H9 (cell line): ENCODE results near the gene POR. TPM values are rescaled to one million over a fixed set of nuclear protein-coding genes. Genes with fewer than 3 reads are reported as not detected.
"Not testable (repeated sequence)": the region's sequence is repeated elsewhere in the genome, so short reads cannot be mapped to it uniquely, and the experiment has no call there.

Source experiments
- DNase-seq: peaks from one replicate; pipeline ENCODE4 v3.0.0-alpha.2; 2017
- H2AFZ ChIP-seq: one replicate; pipeline ENCODE4 v1.6.1; 2013; ENCODE audit warnings: mild to moderate bottlenecking, low read length, control low read depth, moderate library complexity
- H2AK5ac ChIP-seq: 2 replicates; pipeline ENCODE4 v1.6.1; 2013; ENCODE audit warnings: low read length, control low read depth, mixed read lengths; ENCODE audit not compliant: insufficient read length
- H2BK120ac ChIP-seq: one replicate; pipeline ENCODE4 v1.6.1; 2013; ENCODE audit warnings: low read depth, mild to moderate bottlenecking, low read length, control low read depth, inconsistent platforms; ENCODE audit not compliant: poor library complexity, severe bottlenecking
- H2BK12ac ChIP-seq: 2 replicates; pipeline ENCODE4 v1.6.1; 2013; ENCODE audit warnings: low read length, control low read depth, mixed read lengths, low read depth; ENCODE audit not compliant: insufficient read length
- H2BK15ac ChIP-seq: 2 replicates; pipeline ENCODE4 v1.6.1; 2013; ENCODE audit warnings: low read depth, low read length, control low read depth
- H2BK20ac ChIP-seq: one replicate; pipeline ENCODE4 v1.6.1; 2013; ENCODE audit warnings: low read depth, mild to moderate bottlenecking, low read length, control low read depth, inconsistent platforms; ENCODE audit not compliant: poor library complexity, severe bottlenecking
- H2BK5ac ChIP-seq: 2 replicates; pipeline ENCODE4 v1.6.1; 2013; ENCODE audit warnings: low read length, control low read depth, mixed read lengths; ENCODE audit not compliant: insufficient read length
- H3K14ac ChIP-seq: 2 replicates; pipeline ENCODE4 v1.6.1; 2013; ENCODE audit warnings: low read length, control low read depth; ENCODE audit not compliant: insufficient read depth
- H3K18ac ChIP-seq: 2 replicates; pipeline ENCODE4 v1.6.1; 2013; ENCODE audit warnings: low read depth, mild to moderate bottlenecking, mixed read lengths, low read length, control low read depth; ENCODE audit not compliant: insufficient read length
- H3K23ac ChIP-seq: 2 replicates; pipeline ENCODE4 v1.6.1; 2013; ENCODE audit warnings: low read length, control low read depth, mixed read lengths, low read depth; ENCODE audit not compliant: insufficient read length
- H3K23me2 ChIP-seq: 2 replicates; pipeline ENCODE4 v1.6.1; 2013; ENCODE audit warnings: low read depth, mild to moderate bottlenecking, mixed read lengths, low read length, control low read depth; ENCODE audit not compliant: insufficient read length, poor library complexity, severe bottlenecking
- H3K27ac ChIP-seq: 2 replicates; pipeline ENCODE4 v1.5.1; 2013; ENCODE audit warnings: low read length, control low read depth, mixed read lengths, low read depth; ENCODE audit not compliant: insufficient read length
- H3K27me3 ChIP-seq: 2 replicates; pipeline ENCODE4 v1.6.1; 2013; ENCODE audit warnings: low read length, control low read depth, inconsistent platforms; ENCODE audit not compliant: insufficient read depth
- H3K4ac ChIP-seq: 2 replicates; pipeline ENCODE4 v1.6.1; 2013; ENCODE audit warnings: low read depth, mild to moderate bottlenecking, control low read depth, inconsistent platforms, low read length, moderate library complexity
- H3K4me1 ChIP-seq: 2 replicates; pipeline ENCODE4 v1.6.1; 2013; ENCODE audit warnings: low read length, control low read depth, inconsistent platforms; ENCODE audit not compliant: insufficient read depth
- H3K4me2 ChIP-seq: 2 replicates; pipeline ENCODE4 v1.6.1; 2013; ENCODE audit warnings: low read length, control low read depth, mixed read lengths; ENCODE audit not compliant: insufficient read length, insufficient read depth
- H3K56ac ChIP-seq: 2 replicates; pipeline ENCODE4 v1.6.1; 2013; ENCODE audit warnings: low read depth, mild to moderate bottlenecking, mixed read lengths, low read length, control low read depth; ENCODE audit not compliant: insufficient read length
- H3K79me1 ChIP-seq: 2 replicates; pipeline ENCODE4 v1.6.1; 2013; ENCODE audit warnings: low read depth, mild to moderate bottlenecking, moderate library complexity, low read length, control low read depth, inconsistent platforms; ENCODE audit not compliant: insufficient read depth, poor library complexity, severe bottlenecking
- H3K79me2 ChIP-seq: 2 replicates; pipeline ENCODE4 v1.6.1; 2013; ENCODE audit warnings: low read length, control low read depth, inconsistent platforms; ENCODE audit not compliant: insufficient read depth
- H3K9ac ChIP-seq: 2 replicates; pipeline ENCODE4 v1.6.1; 2013; ENCODE audit warnings: low read length, control low read depth, mixed read lengths; ENCODE audit not compliant: insufficient read length; ENCODE audit errors: extremely low read depth
- H3K9me3 ChIP-seq: one replicate; pipeline ENCODE4 v1.6.1; 2013; ENCODE audit warnings: low read depth, low read length, inconsistent platforms; ENCODE audit not compliant: control insufficient read depth
- H3T11ph ChIP-seq: one replicate; pipeline ENCODE4 v1.6.1; 2013; ENCODE audit warnings: mild to moderate bottlenecking, low read length, control low read depth, inconsistent platforms
- H4K20me1 ChIP-seq: one replicate; pipeline ENCODE4 v1.6.1; 2013; ENCODE audit not compliant: control insufficient read depth, insufficient read length, insufficient read depth
- H4K5ac ChIP-seq: 2 replicates; pipeline ENCODE4 v1.6.1; 2013; ENCODE audit warnings: low read depth, mild to moderate bottlenecking, mixed read lengths, low read length, control low read depth; ENCODE audit not compliant: insufficient read length
- H4K8ac ChIP-seq: replicated peaks from 2 replicates; pipeline ENCODE4 v1.6.1; 2013; ENCODE audit warnings: low read length, control low read depth, mixed read lengths, low read depth; ENCODE audit not compliant: insufficient read length
- H4K91ac ChIP-seq: 2 replicates; pipeline ENCODE4 v1.6.1; 2013; ENCODE audit warnings: low read depth, mild to moderate bottlenecking, moderate library complexity, mixed read lengths, low read length, control low read depth; ENCODE audit not compliant: insufficient read length
- H3K27ac Mint-ChIP-seq, 3 experiments: 2 replicates in 2 of 3; 3 replicates in 1 of 3; pipeline ENCODE4 v1.8.0; 2020 to 2021; ENCODE audit warnings: mixed read lengths in 3 of 3, mild to moderate bottlenecking in 1 of 3, moderate library complexity in 1 of 3
- H3K27me3 Mint-ChIP-seq: 2 replicates; pipeline ENCODE4 v1.8.0; 2021; ENCODE audit warnings: low read depth, mild to moderate bottlenecking, moderate library complexity, mixed read lengths
- H3K36me3 Mint-ChIP-seq, 3 experiments: 2 replicates in 2 of 3; 3 replicates in 1 of 3; pipeline ENCODE4 v1.8.0; 2020 to 2021; ENCODE audit warnings: low read depth in 3 of 3, mixed read lengths in 3 of 3; ENCODE audit not compliant: insufficient read depth in 1 of 3
- H3K4me1 Mint-ChIP-seq, 2 experiments: 2 replicates each; pipeline ENCODE4 v1.8.0; 2020; ENCODE audit warnings: mixed read lengths in 2 of 2
- H3K4me3 Mint-ChIP-seq, 2 experiments: 2 replicates in 1 of 2; 3 replicates in 1 of 2; pipeline ENCODE4 v1.8.0; 2020 to 2021; ENCODE audit warnings: mild to moderate bottlenecking in 2 of 2, mixed read lengths in 2 of 2, moderate library complexity in 1 of 2
- H3K9me3 Mint-ChIP-seq, 2 experiments: 2 replicates in 1 of 2; 3 replicates in 1 of 2; pipeline ENCODE4 v1.8.0; 2020; ENCODE audit warnings: mild to moderate bottlenecking in 2 of 2, mixed read lengths in 2 of 2, moderate library complexity in 1 of 2
- WGBS: extraction: QIAGEN DNeasy Blood & Tissue Kit; methylation state at CpG from one replicate; pipeline ENCODE4 v1.1.7; 2013; ENCODE audit warnings: missing lambda C conversion rate, low lambda C conversion rate, mixed read lengths; ENCODE audit not compliant: insufficient read length; ENCODE audit errors: extremely low coverage; 5-methylcytosine and 5-hydroxymethylcytosine counted together
- total RNA-seq: library from RNA; stranded (reverse); gene quantifications from 2 replicates; pipeline ENCODE4 v1.2.1, GENCODE V29; 2021
- TF ChIP-seq, protein P1 (sequence below): fragments of 200-600 bp; sonication (generic); conservative IDR thresholded peaks from 3 replicates; pipeline ENCODE4 v1.8.0; 2021; ENCODE audit warnings: antibody characterized with exemption, mild to moderate bottlenecking

POR gene
- total RNA-seq, 1 experiment from 2014 or later: 128 TPM

DNA sequence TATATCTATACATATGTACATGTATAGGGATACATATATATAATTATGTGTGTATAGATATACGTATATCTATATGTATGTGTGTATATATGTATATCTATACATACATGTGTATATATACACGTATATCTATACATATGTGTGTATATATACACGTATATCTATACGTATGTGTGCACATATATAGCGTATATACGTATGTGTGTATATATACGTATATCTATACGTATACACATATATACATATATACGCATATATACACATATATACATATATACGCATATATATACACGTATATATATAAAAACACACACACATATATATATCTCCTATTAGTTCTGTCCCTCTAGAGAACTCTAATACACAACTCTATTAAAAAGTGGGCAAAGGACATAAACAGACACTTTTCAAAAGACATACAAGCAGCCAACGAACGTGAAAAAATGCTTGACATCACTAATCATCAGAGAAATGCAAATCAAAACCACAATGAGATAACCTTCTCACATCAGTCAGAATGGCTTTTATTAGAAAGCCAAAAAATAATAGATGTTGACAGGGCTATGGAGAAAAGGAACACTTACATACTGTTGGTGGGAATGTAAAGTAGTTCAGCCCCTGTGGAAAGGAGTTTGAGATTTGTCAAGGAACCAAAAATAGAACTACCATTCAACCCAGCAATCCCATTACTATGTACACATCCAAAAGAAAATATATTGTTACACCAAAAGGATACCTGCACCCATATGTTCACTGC, 101.4 kb downstream of the POR start:
- H4K8ac ChIP-seq: no peak overlapping the region
- H3K79me1 ChIP-seq: no peaks in the 10 kb centered on the region
- TF ChIP-seq, protein P1, sequence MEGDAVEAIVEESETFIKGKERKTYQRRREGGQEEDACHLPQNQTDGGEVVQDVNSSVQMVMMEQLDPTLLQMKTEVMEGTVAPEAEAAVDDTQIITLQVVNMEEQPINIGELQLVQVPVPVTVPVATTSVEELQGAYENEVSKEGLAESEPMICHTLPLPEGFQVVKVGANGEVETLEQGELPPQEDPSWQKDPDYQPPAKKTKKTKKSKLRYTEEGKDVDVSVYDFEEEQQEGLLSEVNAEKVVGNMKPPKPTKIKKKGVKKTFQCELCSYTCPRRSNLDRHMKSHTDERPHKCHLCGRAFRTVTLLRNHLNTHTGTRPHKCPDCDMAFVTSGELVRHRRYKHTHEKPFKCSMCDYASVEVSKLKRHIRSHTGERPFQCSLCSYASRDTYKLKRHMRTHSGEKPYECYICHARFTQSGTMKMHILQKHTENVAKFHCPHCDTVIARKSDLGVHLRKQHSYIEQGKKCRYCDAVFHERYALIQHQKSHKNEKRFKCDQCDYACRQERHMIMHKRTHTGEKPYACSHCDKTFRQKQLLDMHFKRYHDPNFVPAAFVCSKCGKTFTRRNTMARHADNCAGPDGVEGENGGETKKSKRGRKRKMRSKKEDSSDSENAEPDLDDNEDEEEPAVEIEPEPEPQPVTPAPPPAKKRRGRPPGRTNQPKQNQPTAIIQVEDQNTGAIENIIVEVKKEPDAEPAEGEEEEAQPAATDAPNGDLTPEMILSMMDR: no peak
- Mint-ChIP-seq H3K27ac (no peak overlapping the region), H3K9me3 (no peaks in the 10 kb centered on the region), H3K4me1 (no peaks in the 10 kb centered on the region), H3K27me3 (no peaks in the 10 kb centered on the region), H3K36me3 (peaks cover 17 to 39% (median 23%) of the 10 kb centered on the region in 3 experiments; a peak in 6 of 7 replicates), H3K4me3 (no peak overlapping the region)
- no peak overlapping the region for H3K9ac ChIP-seq
- H3K56ac ChIP-seq: no peak overlapping the region
- no peaks in the 10 kb centered on the region for H3K4me1 ChIP-seq
- no peak overlapping the region for H2BK20ac ChIP-seq
- H2BK15ac ChIP-seq: no peak overlapping the region
- WGBS: 91% methylated on average over 3 of the region's 13 CpGs
- H3K79me2 ChIP-seq: no peaks in the 10 kb centered on the region
- no peak overlapping the region for H2BK12ac ChIP-seq
- no peak overlapping the region for H2AK5ac ChIP-seq
- no peak overlapping the region for H3K4me2 ChIP-seq
- H3K4ac ChIP-seq: no peak overlapping the region
- H3K27me3 ChIP-seq: no peaks in the 10 kb centered on the region
- no peak overlapping the region for H4K5ac ChIP-seq
- H4K91ac ChIP-seq: no peak overlapping the region
- H3K27ac ChIP-seq: no peak overlapping the region
- no peak overlapping the region for H3K18ac ChIP-seq
- no peak overlapping the region for H3T11ph ChIP-seq
- H4K20me1 ChIP-seq: no peaks in the 10 kb centered on the region
- DNase-seq: no peak
- no peaks in the 10 kb centered on the region for H3K9me3 ChIP-seq
- no peak overlapping the region for H3K14ac ChIP-seq
- H2AFZ ChIP-seq: no peak overlapping the region
- no peak overlapping the region for H2BK120ac ChIP-seq
- no peaks in the 10 kb centered on the region for H3K23me2 ChIP-seq
- H2BK5ac ChIP-seq: no peak overlapping the region
- H3K23ac ChIP-seq: no peak overlapping the region

DNA sequence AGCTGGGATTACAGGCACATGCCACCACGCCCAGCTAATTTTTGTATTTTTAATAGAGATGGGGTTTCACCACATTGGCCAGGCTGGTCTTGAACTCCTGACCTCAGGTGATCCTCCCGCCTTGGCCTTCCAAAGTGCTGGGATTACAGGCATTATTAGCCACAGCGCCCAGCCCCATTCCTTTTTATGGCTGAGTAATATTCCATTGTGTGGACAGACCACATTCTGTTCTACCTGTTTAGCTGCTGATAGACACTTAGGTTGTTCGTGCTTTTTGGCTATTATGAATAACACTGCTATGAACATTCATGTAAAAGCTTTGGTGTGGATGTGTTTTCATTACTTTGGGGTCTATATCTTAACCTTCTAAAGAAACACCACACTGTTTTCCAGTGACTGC, 103.6 kb downstream of the POR start:
- H3K27me3 Mint-ChIP-seq, H3K56ac ChIP-seq: not testable (repeated sequence)
- no CpG with 5 or more reads among the region's 4 CpGs for WGBS

More for the DNA sequence above, 103.6 kb downstream of the POR start:
- not testable (repeated sequence) for H3K27ac Mint-ChIP-seq, H3K4me3 Mint-ChIP-seq, H3T11ph ChIP-seq, H3K23ac ChIP-seq, H2AK5ac ChIP-seq, H3K9ac ChIP-seq, H3K9me3 ChIP-seq, H3K79me2 ChIP-seq, H4K8ac ChIP-seq, H3K14ac ChIP-seq, DNase-seq, H3K79me1 ChIP-seq, H3K27me3 ChIP-seq, H2BK5ac ChIP-seq, H3K4me2 ChIP-seq, H2AFZ ChIP-seq, H3K4me1 Mint-ChIP-seq, H2BK20ac ChIP-seq, H3K4ac ChIP-seq, H4K20me1 ChIP-seq, H2BK120ac ChIP-seq, H2BK15ac ChIP-seq, H4K5ac ChIP-seq, H3K4me1 ChIP-seq, H3K27ac ChIP-seq, H4K91ac ChIP-seq, H3K18ac ChIP-seq, H3K9me3 Mint-ChIP-seq, H2BK12ac ChIP-seq, H3K23me2 ChIP-seq
- H3K36me3 Mint-ChIP-seq: peaks cover 20 to 47% (median 28%) of the 10 kb centered on the region in 3 experiments
